GM12878 (cell line): ENCODE results near the gene OR2W3. TPM values are rescaled to one million over a fixed set of nuclear protein-coding genes. Genes with fewer than 3 reads are reported as not detected.

Experiments
- E2F4 ChIP-seq: IDR thresholded peaks from 2 replicates; pipeline ENCODE4 v1.6.1; 2012; ENCODE audit warnings: low read depth, low read length, improper control_type of control experiment
- EGR1 ChIP-seq, 2 experiments: IDR thresholded peaks; 1 replicate in 1 of 2; 2 replicates in 1 of 2; pipeline ENCODE4 v1.6.1; 2011 to 2012; ENCODE audit warnings: low read depth in 2 of 2, low read length in 2 of 2, borderline replicate concordance in 1 of 2, mild to moderate bottlenecking in 1 of 2, moderate library complexity in 1 of 2
- EZH2 ChIP-seq: IDR thresholded peaks from 2 replicates; pipeline ENCODE4 v1.6.1; 2012; ENCODE audit warnings: low read depth, mild to moderate bottlenecking, control low read depth, inconsistent platforms, low read length, borderline replicate concordance; ENCODE audit not compliant: control insufficient read depth
- KAT2A ChIP-seq: conservative IDR thresholded peaks from 2 replicates; pipeline ENCODE4 v1.6.1; 2011; ENCODE audit warnings: low read depth, low read length; ENCODE audit not compliant: control insufficient read depth
- MTA3 ChIP-seq: IDR thresholded peaks from 2 replicates; pipeline ENCODE4 v1.6.1; 2012; ENCODE audit warnings: low read length, inconsistent platforms, borderline replicate concordance
- NR2F1 ChIP-seq: fragments of 450-650 bp; conservative IDR thresholded peaks from 2 replicates; pipeline ENCODE4 v1.6.1; 2017; ENCODE audit warnings: mild to moderate bottlenecking
- PAX5 ChIP-seq: IDR thresholded peaks from 2 replicates; pipeline ENCODE4 v1.6.1; 2011; ENCODE audit warnings: low read depth, low read length, borderline replicate concordance
- PRDM15 ChIP-seq: fragments of 450-650 bp; formaldehyde crosslinking; IDR thresholded peaks from 2 replicates; pipeline ENCODE4 v1.4.0; 2020; ENCODE audit warnings: mild to moderate bottlenecking, moderate library complexity
- RB1 ChIP-seq: fragments of 450-650 bp; formaldehyde crosslinking; IDR thresholded peaks from 2 replicates; pipeline ENCODE4 v1.6.1; 2017; ENCODE audit warnings: mild to moderate bottlenecking, borderline replicate concordance
- RCOR1 ChIP-seq: conservative IDR thresholded peaks from 2 replicates; pipeline ENCODE4 v1.6.1; 2012; ENCODE audit warnings: low read depth, low read length, improper control_type of control experiment
- SREBF1 ChIP-seq: IDR thresholded peaks from 2 replicates; pipeline ENCODE4 v1.6.1; 2012; ENCODE audit warnings: mild to moderate bottlenecking, low read length
- STAT1 ChIP-seq: fragments of 450-650 bp; conservative IDR thresholded peaks from 2 replicates; pipeline ENCODE4 v1.6.1; 2014; ENCODE audit warnings: antibody characterized with exemption, mild to moderate bottlenecking
- YBX1 ChIP-seq: fragments of 450-650 bp; IDR thresholded peaks from 2 replicates; pipeline ENCODE4 v1.6.1; 2016; ENCODE audit warnings: antibody characterized with exemption
- ZNF207 ChIP-seq: fragments of 450-650 bp; IDR thresholded peaks from 2 replicates; pipeline ENCODE4 v1.6.1; 2014; ENCODE audit warnings: antibody characterized with exemption, mild to moderate bottlenecking, borderline replicate concordance
- ZZZ3 ChIP-seq: IDR thresholded peaks from 2 replicates; pipeline ENCODE4 v1.6.1; 2011; ENCODE audit warnings: low read depth; ENCODE audit not compliant: control insufficient read depth, insufficient read length
- polyA plus RNA-seq, 11 experiments: library from polyadenylated mRNA; depleted of rRNA in 4 of 11; unstranded in 6 of 11; stranded (reverse) in 5 of 11; fragments of >200 nt; fragmentation: Nextera tagmentation in 4 of 11; fragmentation: Illumina TruSeq in 1 of 11; extraction: Ambion mirVana in 4 of 11; extraction: Trizol in 1 of 11; gene quantifications; 1 replicate in 1 of 11; 2 replicates in 10 of 11; pipeline versions ENCODE4 v1.2.1 to v1.2.3, GENCODE V29; 2011 to 2016; ENCODE audit warnings: inconsistent platforms in 2 of 11, missing spikeins in 2 of 11, low read depth in 1 of 11
- total RNA-seq, 4 experiments: library from RNA; depleted of rRNA in 3 of 4; stranded (reverse); fragments of >200 nt in 3 of 4; fragmentation: Illumina TruSeq in 1 of 4; extraction: Trizol in 1 of 4; gene quantifications; 2 replicates each; pipeline versions ENCODE4 v1.2.1 to v1.2.3, GENCODE V29; 2013 to 2021

The OR2W3 gene
- total and polyA plus RNA-seq, 10 of the 15 experiments (the other 5 are each of a cell fraction or from before 2014, with no cell fraction given): not detected

GRCh38 chr1:247906504-247907047, 11.2 kb downstream of the OR2W3 start (continued):
- TF ChIP-seq PRDM15 (CRISPR knock-in tag): no peak
- TF ChIP-seq ZZZ3: no peak
- no peak for TF ChIP-seq E2F4
- TF ChIP-seq RCOR1: no peak
- no peak for TF ChIP-seq YBX1
- no peak for TF ChIP-seq NR2F1
- no peak for TF ChIP-seq KAT2A
- TF ChIP-seq ZNF207: no peak
- TF ChIP-seq EZH2: no peak
- TF ChIP-seq EGR1 (IDR thresholded peaks at IDR 0.05; ENCODE audit: borderline replicate concordance in 1 of 2, low read depth in 2 of 2, low read length in 2 of 2): no peak
- no peak for TF ChIP-seq MTA3
- TF ChIP-seq SREBF1: no peak
- TF ChIP-seq PAX5: no peak
- no peak for TF ChIP-seq RB1
- no peak for TF ChIP-seq STAT1
- TF ChIP-seq, all 136 proteins: peak for 0
